ENCODE results near the gene GTF2A1L.
"Not testable (repeated sequence)": the region's sequence is repeated elsewhere in the genome, so short reads cannot be mapped to it uniquely, and the experiment has no call there.

The GTF2A1L gene

DNA sequence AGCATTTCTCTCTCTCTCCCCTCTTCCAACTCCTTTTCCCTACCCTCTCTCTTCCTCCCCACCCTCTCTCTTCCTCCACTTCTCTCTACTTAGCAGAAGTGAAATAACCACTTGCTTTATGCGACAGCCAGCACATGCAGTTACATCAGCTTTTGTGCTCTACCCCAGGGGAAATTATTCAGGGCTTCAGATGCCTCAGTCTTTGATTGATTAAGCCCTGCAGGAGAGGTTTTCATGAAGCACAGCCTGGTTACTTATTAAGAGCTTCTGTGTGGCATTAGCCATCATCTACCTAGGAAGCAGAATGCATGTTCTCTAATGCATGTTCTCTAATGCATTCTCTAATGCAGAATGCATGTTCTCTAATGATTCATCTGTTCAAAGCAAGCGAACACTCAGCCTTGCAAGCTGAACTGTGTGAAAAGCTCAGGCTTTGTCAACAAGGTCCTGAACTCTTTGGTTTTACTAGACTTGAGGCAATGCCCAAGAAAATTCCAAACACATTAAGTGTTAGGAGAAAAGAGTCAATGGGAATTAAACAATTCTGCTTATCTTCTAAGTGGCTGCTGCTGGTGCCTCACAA is 81.8 kb downstream of the GTF2A1L start:
- ATAC-seq, result no peak
- DNase-seq, result no peak

- DNase-seq, ATAC-seq: not testable (repeated sequence)
These were observed 86.0 kb downstream of the GTF2A1L start for GRCh38 chr2:48703621-48704020.

DNA sequence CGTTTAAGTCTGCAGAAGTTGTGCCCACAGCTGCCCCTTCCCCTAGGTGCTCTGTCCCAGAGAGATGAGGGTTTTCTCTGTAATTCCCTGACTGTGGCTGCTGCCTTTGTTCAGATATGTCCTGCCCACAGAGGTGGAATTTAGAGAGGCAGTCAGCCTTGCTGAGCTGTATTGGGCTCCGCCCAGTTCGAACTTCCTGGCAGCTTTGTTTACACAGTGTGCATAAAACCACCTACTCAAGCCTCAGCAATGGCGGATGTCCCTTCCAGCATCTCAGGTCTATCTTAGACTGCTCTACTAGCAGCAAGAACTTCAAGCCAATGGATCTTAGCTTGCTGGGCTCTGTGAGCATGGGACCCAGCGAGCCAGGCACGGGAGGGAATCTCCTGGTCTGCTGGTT is 89.8 kb downstream of the GTF2A1L start:
- no peak for DNase-seq

DNA sequence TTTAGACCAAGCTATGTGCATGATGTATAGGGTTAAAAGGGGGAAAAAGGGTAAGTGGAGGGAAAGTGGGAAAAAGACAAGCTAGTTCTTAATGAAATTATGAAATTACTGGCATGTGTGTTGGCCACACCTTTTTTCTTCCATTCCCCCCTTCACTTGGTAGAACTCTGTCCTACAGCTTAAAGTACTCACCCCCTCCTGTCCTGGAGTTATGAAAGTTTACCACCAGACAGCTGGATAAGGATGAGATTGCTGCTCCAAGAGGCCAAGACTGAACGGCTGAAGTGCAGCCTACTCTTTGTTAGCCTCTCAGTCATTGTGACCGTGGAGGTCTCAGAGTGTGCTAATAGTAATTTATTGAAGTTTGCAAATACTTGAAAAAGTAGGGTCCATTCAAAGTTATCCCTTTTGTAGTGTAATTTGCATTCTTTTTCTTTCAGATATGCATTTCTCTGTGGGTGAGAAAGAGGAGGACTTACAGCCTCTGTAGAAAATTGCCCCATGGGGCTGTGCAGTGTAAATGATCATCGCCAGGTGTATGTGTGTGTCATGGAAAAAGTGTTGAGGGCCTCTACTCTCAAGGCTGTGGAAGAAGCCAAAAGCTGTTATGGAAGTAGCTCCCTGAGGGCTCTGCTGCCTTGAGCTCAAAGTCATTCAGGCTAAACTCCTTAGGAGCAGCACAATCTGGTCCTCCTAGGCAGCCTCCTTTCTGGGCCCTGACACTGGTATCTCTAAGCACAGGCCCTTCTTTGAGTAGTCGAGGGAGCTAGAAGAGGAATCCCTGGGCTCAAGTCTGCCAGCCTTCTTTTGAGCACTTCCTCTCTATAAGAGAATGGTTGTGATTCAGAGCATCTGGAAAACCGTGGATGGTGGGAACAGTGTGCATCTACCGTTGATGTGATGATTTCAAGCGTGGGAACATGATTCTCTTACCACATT is 91.7 kb downstream of the GTF2A1L start:
- ATAC-seq (no peak), DNase-seq (no peak)

More for the DNA sequence above, 89.8 kb downstream of the GTF2A1L start:
- no peak for ATAC-seq

- ATAC-seq (no peak), DNase-seq (no peak)
These were observed 93.7 kb downstream of the GTF2A1L start for GRCh38 chr2:48711343-48711742.

GRCh38 chr2:48712151-48712550 is 94.5 kb downstream of the GTF2A1L start:
- ATAC-seq, result no peak

GRCh38 chr2:48713647-48714046 is 96.0 kb downstream of the GTF2A1L start:
- no peak for DNase-seq
- ATAC-seq, result no peak

More at GRCh38 chr2:48712151-48712550, 94.5 kb downstream of the GTF2A1L start:
- no peak for DNase-seq

DNA sequence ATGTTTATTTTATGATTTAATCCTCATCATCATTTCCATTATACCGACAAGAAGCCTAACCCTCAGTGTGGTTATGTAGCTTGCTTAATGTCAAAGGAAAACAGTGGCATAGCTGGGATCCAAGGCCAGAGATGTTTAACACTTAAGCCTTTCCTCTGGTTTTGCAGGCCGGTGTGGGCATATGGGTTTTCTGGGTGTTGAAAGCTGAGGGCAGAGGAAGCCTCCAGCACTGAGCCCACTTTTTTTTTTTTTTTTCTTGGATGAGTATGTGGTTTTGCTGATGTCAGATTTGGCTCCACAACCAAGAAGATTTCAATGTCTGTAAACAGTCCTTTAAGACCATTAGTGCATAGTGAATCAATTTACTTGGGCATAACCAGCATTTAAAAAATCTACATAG is 96.6 kb downstream of the GTF2A1L start:
- no peak for DNase-seq

DNA sequence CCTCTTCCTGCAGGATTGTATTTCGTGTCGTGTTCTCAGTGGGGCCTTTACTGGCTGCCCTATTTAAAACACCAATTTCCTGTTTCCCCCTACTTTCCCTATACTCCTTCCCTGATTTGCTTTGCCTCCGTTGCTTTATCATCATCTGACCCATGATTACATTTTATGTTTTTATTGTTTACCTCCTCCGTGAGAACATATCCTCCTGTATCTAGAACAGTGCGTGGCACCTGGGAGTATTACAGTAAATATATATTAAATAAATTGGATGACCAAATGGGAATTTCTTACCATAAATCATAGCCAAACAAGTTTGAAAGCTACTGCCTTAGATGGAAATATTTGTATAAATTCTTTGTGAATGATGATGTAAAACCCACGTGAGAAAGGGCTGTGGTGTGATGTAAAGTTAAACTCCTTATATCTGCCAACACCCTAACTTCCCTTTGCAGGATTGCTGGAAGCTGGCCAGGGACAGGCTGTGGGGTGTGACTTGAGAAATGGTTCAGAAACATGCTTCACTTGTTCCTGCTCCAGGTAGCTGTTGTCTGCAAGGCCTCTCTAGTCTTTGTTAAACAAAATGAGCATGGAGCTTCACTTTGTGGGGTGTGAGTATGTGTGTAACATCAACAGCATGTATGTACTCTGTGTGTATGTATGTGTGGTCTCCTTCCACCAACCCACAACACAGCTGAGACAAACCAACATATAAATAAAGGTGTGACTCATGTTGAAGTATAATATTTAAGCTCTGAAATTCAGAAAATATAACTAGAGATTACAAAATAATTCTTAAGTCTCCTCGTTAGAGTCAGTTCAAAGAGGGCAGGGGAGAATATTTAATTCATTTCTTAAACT is 97.6 kb downstream of the GTF2A1L start:
- DNase-seq (no peak), ATAC-seq (no peak)

More for the DNA sequence above, 96.6 kb downstream of the GTF2A1L start:
- no peak for ATAC-seq

DNA sequence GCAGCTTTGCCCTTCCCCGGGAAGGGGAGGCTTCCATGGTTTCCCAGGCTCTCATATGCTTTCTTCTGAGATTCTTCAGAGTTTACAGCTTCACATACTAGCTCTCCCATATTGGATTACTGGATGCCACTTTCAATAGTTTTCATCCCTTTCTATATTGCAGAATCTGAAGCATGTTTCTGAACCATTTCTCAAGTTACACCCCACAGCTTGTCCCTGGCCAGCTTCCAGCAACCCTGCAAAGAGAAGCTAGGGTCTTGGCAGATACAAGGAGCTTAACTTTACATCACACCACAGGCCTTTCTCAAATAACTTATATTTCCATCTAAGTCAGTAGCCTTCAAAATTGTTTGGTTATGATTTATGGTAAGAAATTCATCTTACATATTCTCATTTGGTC is 98.3 kb downstream of the GTF2A1L start:
- DNase-seq (no peak), ATAC-seq (no peak)

- no peak for ATAC-seq
- DNase-seq, result no peak
These were observed 100.2 kb downstream of the GTF2A1L start for GRCh38 chr2:48717846-48718245.

DNA sequence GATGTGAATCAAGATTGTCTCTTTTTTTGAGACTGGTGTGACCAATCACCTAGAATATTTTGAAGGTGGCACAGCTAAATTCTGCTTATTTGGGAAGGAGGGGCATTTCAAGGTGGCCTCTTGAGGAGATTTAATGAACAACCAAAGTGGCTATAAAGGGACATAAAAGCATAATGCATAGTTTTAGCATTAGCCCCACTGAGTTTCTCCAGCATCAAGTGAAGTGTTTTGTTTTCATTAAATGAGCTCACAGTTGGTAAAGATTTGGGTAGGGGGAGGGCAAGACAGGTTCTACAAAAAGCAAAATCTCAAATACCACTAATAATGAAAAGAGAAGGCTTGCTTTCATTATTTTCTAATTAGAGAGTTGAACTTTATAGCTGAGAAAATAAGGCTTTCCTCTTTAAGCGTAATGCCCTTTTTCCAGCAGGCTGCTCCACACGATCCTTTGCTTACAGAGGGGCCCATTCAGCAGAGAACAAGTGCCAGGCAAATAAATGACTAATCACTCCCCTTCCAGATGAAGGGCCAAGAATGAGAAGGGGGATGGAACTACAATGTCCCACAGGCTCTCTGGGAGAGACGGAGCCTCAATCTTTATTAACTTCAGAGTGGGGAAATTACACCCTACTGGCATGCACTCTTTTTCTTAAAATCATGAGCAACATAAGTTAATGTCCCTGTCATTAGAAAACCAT is 102.0 kb downstream of the GTF2A1L start:
- ATAC-seq (no peak), DNase-seq (no peak)

DNA sequence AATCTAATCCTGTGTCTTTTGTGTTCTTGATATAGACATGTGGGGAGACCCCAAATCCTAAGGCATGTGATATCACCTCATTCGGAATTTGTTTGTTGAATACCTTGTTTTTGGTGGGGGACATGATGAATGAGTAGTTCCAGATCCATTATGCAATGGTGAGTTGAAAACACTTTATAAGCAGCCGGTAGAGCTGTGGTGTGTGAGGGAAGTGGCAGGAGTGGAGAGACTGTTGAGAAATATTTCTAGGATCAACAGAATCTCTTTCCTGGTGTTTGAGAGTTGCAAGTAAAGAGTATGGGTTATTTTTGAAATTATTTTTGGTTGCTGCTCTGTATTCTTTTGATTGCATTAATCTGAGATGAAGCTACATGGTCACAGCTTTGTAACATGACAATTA is 103.5 kb downstream of the GTF2A1L start:
- ATAC-seq (no peak), DNase-seq (no peak)

DNA sequence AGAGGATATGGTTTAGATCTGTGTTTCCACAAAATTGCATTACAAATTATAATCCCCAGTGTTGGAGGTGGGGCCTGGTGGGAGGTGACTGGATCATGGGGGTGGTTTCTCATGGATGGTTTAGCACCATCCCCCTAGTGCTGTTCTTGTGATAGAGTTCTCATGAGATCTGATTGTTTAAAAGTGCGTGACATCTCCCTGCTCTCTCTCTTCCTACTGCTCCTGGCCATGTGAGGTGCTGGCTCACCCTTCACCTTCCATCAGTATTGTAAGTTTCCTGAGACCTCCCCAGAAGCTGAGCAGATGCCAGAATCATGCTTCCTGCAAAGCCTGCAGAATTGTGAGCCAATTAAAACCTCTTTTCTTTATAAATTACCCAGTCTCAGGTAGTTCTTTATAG is 104.7 kb downstream of the GTF2A1L start:
- ATAC-seq, result no peak
- no peak for DNase-seq

DNA sequence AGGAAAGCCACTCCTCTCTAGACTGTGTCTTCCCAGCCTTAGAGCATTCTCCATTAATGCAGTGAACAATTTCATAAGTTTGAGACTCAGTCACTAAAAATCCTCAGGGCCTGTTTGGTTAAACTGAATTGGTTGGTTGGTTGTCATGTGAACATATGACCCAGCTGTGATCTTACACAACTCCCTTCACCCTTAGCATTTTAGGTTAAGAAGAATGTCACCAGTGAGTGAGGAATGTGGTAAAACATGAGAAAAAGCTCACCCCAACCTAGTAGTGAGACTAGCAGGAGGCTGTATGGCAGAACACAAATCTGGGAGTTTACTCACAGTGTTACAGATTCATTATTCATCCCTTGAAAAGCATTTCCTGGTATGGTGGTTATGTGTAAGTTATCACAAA is 105.5 kb downstream of the GTF2A1L start:
- ATAC-seq, result no peak
- DNase-seq, result no peak

DNA sequence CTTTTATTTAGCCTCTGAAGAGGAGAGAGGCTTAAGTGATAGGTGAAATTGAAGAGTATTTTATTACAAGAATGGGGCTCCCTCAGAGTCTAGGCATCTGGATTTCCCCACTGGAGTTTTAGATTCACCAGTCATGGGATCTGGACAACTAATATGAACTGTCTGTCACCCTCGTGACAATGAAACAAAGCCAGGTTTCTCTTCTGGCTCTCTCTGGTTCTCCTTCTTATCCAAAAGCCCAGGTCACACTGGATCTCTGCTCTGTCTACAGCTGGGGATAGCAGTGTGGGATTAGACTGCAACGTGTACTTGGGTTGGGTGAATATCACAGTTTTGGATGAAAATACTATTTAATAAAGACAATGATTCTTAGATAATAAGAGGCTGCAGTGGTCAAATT is 106.6 kb downstream of the GTF2A1L start:
- DNase-seq (no peak), ATAC-seq (no peak)

- DNase-seq, result no peak
- ATAC-seq, result no peak
These were observed 108.2 kb downstream of the GTF2A1L start for GRCh38 chr2:48725696-48726494.

- ATAC-seq (no peak), DNase-seq (no peak)
These were observed 109.9 kb downstream of the GTF2A1L start for GRCh38 chr2:48727560-48727959.

GRCh38 chr2:48728295-48728694 is 110.6 kb downstream of the GTF2A1L start:
- no peak for ATAC-seq
- DNase-seq, result no peak

- ATAC-seq, result no peak
These were observed 111.2 kb downstream of the GTF2A1L start for GRCh38 chr2:48728840-48729239.

More at GRCh38 chr2:48728840-48729239, 111.2 kb downstream of the GTF2A1L start:
- DNase-seq, result no peak

All from stimulated activated naive CD8-positive, alpha-beta T cell treated with anti-CD3 and anti-CD28 coated beads, Interleukin-15, Interleukin-2, amounts not matched to agents 100 U/mL and 50 U/mL, for 24 hours (primary cell).